Immature natural killer cell (primary cell): ENCODE data around the gene ST6GALNAC5. TPM values are rescaled to one million over a fixed set of nuclear protein-coding genes. Genes with fewer than 3 reads are reported as not detected.
"Not testable (repeated sequence)": the region's sequence is repeated elsewhere in the genome, so short reads cannot be mapped to it uniquely, and the experiment has no call there.

Experiments
- DNase-seq, 3 donors: peaks; one replicate each; pipeline ENCODE4 v3.0.0; 2022; ENCODE audit warnings: mixed read lengths in 1 of 3
- H3K27ac Mint-ChIP-seq, 6 donors: one replicate each; pipeline ENCODE4 v1.8.0; 2020; ENCODE audit warnings: mixed read lengths in 6 of 6, mild to moderate bottlenecking in 5 of 6, inconsistent platforms in 4 of 6, moderate library complexity in 3 of 6
- H3K27me3 Mint-ChIP-seq, 3 donors: one replicate each; pipeline ENCODE4 v1.8.0; 2020 to 2021; ENCODE audit warnings: low read depth in 3 of 3, mild to moderate bottlenecking in 3 of 3, mixed read lengths in 3 of 3, moderate library complexity in 3 of 3, inconsistent platforms in 1 of 3
- H3K36me3 Mint-ChIP-seq, 3 donors: one replicate each; pipeline ENCODE4 v1.8.0; 2020; ENCODE audit warnings: mixed read lengths in 3 of 3, inconsistent platforms in 2 of 3, mild to moderate bottlenecking in 2 of 3
- H3K4me1 Mint-ChIP-seq, 2 donors: one replicate each; pipeline ENCODE4 v1.8.0; 2020; ENCODE audit warnings: inconsistent platforms in 2 of 2, mild to moderate bottlenecking in 2 of 2, mixed read lengths in 2 of 2, moderate library complexity in 1 of 2
- H3K4me3 Mint-ChIP-seq, 5 donors: one replicate each; pipeline ENCODE4 v1.8.0; 2020; ENCODE audit warnings: mild to moderate bottlenecking in 5 of 5, mixed read lengths in 5 of 5, inconsistent platforms in 3 of 5, moderate library complexity in 3 of 5
- H3K9me3 Mint-ChIP-seq, 6 donors: one replicate each; pipeline ENCODE4 v1.8.0; 2020; ENCODE audit warnings: mild to moderate bottlenecking in 6 of 6, mixed read lengths in 6 of 6, inconsistent platforms in 4 of 6, moderate library complexity in 3 of 6
- polyA plus RNA-seq, 3 donors: library from polyadenylated mRNA; unstranded; fragments of 300-500 nt; fragmentation: Illumina TruSeq; gene quantifications; one replicate each; pipeline ENCODE4 v1.2.3, GENCODE V29; 2021

Gene ST6GALNAC5
- not detected for polyA plus RNA-seq

DNA sequence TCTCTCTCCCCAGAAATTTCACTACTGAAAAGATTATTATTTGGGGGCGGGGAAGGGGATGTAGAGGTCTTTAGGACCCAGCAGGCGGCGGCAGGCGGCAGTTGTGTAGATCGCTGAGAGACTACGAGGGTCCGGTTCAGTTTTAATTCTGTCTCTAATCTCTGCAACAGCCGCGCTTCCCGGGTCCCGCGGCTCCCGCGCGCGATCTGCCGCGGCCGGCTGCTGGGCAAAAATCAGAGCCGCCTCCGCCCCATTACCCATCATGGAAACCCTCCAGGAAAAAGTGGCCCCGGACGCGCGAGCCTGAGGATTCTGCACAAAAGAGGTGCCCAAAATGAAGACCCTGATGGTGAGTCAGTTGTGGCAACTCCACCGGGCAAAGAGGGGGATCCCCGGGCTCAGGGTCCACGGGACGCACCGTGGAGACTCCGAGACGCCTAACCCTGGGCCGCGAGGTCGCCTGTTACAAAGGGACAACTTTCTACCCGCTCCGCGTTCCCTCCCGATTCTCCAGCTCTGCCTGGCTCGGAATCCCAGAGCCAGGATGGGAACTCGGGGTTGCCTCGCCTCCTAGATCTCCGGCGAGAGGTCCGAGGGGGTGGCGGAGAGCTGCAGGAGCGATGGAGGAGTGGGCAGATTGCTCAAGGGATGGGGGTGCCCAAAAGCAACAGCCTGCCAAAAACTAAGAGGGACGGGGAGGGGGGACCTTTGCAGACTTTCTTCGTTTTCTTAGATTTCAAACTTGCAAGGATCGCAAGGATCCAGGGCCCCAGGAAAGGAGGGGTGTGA, at the start of gene ST6GALNAC5:
Gene ST6GALNAC5, plus strand, starts transcription at position 139 of the 789 bp plus-strand sequence.
- Mint-ChIP-seq H3K36me3 (no peaks in the 10 kb centered on the region), H3K27me3 (peaks cover 14 to 19% (median 18%) of the 10 kb centered on the region in 3 donors), H3K9me3 (peaks cover 0 to under 1% (median 0%) of the 10 kb centered on the region in 6 donors), H3K27ac (no peak within 1 kb of the TSS), H3K4me3 (peak within 1 kb of the TSS in 2 of 5 donors; percentile 44 to 57), H3K4me1 (no peaks in the 10 kb centered on the region)
- DNase-seq = no peak

DNA sequence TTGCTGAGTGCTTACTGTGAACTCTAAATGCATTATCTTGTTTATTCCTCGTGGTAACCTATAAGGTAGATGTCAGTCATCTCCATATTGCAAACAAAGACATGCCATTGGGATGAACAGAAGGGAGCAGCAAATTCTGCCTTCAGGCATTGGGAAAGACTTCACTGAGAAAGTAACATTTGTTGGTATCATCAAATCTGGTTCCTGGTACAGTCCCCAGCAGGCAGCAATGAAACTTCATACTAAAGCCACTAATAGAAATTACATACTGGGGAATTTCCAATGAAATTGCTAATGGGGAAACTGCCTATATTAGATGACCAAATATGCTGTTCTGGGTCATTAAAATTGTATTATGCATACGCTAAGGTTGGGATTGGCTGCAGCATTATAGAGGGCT, 47.3 kb upstream of the ST6GALNAC5 start:
- Mint-ChIP-seq H3K4me1 (no peaks in the 10 kb centered on the region), H3K27ac (no peak overlapping the region), H3K27me3 (peaks cover 1 to 7% (median 2%) of the 10 kb centered on the region in 3 donors), H3K36me3 (no peaks in the 10 kb centered on the region), H3K4me3 (no peak overlapping the region), H3K9me3 (peaks cover 0 to 9% (median 0%) of the 10 kb centered on the region in 6 donors)
- DNase-seq = no peak

DNA sequence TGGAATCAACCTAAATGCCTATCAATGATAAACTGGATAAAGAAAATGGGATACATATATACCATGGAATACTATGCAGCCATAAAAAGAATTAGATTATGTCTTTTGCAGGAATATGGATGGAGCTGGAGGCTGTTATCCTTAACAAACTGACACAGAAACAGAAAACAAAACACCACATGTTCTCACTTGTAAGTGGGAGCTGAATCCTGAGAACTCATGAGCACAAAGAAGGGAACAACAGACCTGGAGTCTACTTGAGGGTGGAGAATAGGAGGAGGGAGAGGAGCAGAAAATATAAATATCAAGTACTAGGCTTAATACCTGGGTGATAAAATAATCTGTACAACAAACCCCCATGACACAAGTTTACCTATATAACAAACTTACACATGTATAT, 44.3 kb upstream of the ST6GALNAC5 start:
- not testable (repeated sequence) for H3K27me3 Mint-ChIP-seq, H3K4me3 Mint-ChIP-seq, DNase-seq, H3K36me3 Mint-ChIP-seq, H3K9me3 Mint-ChIP-seq, H3K4me1 Mint-ChIP-seq, H3K27ac Mint-ChIP-seq

DNA sequence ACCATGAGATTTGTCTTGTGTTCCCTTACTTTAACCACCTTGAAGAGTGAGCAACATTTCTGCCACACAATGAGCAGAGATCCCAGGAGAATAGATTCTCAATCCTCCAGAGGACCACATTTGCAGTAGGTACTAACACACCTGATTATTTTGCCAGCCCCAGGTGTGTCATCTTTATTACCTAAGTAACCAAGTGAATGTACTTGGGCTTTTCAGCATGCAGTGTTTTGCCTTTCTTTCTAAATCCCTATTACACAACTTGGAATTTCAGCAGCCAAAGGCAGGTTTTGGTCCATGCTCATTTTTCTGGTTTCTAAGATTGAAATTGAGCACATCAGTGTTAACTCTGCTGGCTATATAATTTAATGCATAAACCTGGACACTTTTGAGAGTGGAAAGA, 43.2 kb upstream of the ST6GALNAC5 start:
- H3K4me3 Mint-ChIP-seq = no peak overlapping the region
- peaks cover 0 to 5% (median under 1%) of the 10 kb centered on the region in 6 donors for H3K9me3 Mint-ChIP-seq
- no peaks in the 10 kb centered on the region for H3K4me1 Mint-ChIP-seq
- H3K27ac Mint-ChIP-seq = no peak overlapping the region
- no peak for DNase-seq
- H3K27me3 Mint-ChIP-seq = peaks cover 0 to 7% (median 1%) of the 10 kb centered on the region in 3 donors
- no peaks in the 10 kb centered on the region for H3K36me3 Mint-ChIP-seq

DNA sequence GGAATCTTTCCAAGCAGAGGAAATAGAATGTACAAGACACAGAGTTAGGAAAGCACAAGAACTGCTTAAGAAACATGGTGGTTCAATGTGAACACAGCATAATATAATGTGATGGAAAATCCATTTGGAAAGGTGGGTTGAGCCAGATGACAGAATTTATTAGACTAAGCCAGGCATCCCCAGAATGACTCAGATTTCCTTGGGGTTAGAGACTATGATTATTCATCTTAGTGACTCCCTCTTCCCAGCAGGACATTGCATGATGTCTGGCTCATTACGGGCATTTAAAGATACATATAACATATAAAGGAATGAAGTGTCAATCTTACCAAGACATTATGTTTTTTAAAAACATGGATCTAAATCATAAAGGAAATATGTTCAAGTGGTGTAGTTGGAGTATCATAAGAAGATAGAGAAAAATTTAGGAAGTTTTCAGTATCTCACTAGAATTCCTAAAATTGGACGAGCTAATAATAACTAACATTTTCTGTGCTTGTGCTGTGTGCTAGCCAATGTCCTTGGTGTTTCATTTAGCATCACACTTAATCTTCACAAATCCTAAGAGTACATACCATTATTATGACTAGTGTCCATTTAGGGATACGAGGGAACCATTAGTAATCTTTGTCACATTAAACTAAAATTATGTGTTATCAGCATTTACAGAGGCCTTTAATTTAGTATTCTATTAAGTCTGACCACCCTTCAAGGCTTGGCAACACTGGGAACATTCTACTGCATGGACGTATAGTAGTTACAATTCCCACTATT, 41.0 kb upstream of the ST6GALNAC5 start:
- H3K36me3 Mint-ChIP-seq = no peaks in the 10 kb centered on the region
- peaks cover 2 to 12% of the 10 kb centered on the region in 2 donors for H3K4me1 Mint-ChIP-seq
- H3K9me3 Mint-ChIP-seq = peaks cover 0 to 10% (median under 1%) of the 10 kb centered on the region in 6 donors
- no peak overlapping the region for H3K27ac Mint-ChIP-seq
- H3K4me3 Mint-ChIP-seq = no peak overlapping the region
- peaks cover 0 to 7% (median 1%) of the 10 kb centered on the region in 3 donors for H3K27me3 Mint-ChIP-seq
- no peak for DNase-seq

DNA sequence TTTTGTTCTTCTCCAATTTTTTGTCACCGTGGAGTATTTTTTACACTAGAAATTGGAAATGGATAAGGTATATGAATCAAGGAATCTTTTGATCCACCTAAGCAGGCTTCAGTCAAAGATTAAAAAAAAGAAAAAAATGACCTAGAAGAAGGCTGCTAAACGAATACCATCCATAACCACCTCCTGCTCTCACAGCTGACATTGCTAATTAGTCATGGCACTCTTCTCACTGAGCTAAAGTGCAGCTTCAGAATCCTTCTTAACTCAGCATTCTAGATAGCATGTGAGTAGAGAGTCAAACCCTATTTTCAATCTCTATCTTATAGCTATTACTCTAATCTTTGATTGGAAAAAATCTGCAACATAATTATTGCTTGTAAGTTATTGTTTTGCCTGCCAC, 40.2 kb upstream of the ST6GALNAC5 start:
- Mint-ChIP-seq H3K27ac (no peak overlapping the region), H3K9me3 (peaks cover 0 to 10% (median under 1%) of the 10 kb centered on the region in 6 donors)

DNA sequence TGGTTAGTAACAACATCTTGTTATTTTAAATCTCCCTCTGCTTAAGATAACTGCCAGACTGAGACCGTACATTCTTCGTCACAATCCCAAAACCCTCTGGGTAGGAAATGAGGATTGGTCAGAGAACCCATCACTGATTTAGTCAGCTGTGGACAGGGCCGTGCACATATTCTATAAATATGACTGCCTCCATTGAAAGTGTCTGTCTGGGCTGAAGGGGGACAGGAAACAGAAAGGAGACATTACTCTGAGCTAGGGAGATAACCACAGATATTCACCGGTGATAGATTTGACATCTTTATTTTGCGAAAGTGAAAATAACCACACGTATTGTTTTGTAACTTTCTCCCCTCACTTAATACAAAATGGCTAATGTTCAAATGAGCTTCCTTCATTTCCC, 36.9 kb upstream of the ST6GALNAC5 start:
- Mint-ChIP-seq H3K4me1 (peaks cover 2 to 12% of the 10 kb centered on the region in 2 donors), H3K9me3 (peaks cover 0 to 4% (median 0%) of the 10 kb centered on the region in 6 donors), H3K27ac (peak overlapping the region in 2 of 6 donors; percentile 30 to 57), H3K36me3 (no peaks in the 10 kb centered on the region), H3K27me3 (peaks cover 0 to 5% (median 1%) of the 10 kb centered on the region in 3 donors), H3K4me3 (peak overlapping the region in 3 of 5 donors; percentile 36 to 44 (median 43))
- peak in 1 of 3 donors; percentile 2 for DNase-seq

More for the DNA sequence above, 40.2 kb upstream of the ST6GALNAC5 start:
- H3K27me3 Mint-ChIP-seq = peaks cover 0 to 7% (median 1%) of the 10 kb centered on the region in 3 donors
- no peak for DNase-seq
- peaks cover 2 to 12% of the 10 kb centered on the region in 2 donors for H3K4me1 Mint-ChIP-seq
- H3K36me3 Mint-ChIP-seq = no peaks in the 10 kb centered on the region
- no peak overlapping the region for H3K4me3 Mint-ChIP-seq

DNA sequence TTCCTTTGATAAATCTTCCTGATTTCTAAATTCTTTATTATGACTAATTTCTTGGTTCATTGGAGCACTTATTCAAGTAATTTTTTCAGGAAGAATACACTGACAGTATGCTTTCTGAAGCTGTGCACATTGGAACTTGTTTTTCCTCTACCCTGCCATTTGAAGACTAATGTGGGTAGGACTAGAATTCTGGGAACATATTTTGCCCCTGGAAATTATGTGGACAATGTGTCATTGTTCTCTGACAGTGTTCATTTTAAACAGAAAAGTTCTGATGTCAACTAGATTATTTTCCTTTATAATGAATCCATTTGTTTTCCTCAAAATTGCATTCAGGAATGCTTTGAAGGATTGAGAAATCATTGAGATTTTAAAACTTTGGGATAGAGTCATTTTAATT, 34.8 kb upstream of the ST6GALNAC5 start:
- H3K4me1 Mint-ChIP-seq = peaks cover 2 to 12% of the 10 kb centered on the region in 2 donors
- no peaks in the 10 kb centered on the region for H3K36me3 Mint-ChIP-seq
- H3K9me3 Mint-ChIP-seq = peaks cover 0 to 4% (median 0%) of the 10 kb centered on the region in 6 donors
- H3K4me3 Mint-ChIP-seq = no peak overlapping the region
- DNase-seq = no peak
- H3K27ac Mint-ChIP-seq = no peak overlapping the region
- H3K27me3 Mint-ChIP-seq = peaks cover 0 to 7% (median 1%) of the 10 kb centered on the region in 3 donors

DNA sequence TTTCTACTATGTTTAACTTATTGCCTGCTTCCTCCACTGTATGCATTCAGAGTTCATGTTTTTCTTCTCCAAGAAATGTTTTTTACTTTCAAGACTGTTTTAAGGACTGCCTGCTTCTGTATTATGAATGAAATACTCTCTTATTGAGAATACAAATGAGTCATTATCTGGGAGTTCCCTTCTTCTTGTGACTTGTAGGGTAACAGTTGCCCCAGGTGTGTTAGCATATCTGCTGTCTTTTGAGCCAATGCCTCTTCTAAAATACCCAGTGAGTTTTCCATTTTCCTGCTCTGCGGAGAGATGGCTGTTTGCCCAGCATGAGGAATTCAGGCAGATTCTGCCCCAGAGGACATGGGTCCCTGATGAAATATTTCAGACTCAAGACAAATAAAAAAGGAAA, 34.1 kb upstream of the ST6GALNAC5 start:
- Mint-ChIP-seq H3K27ac (no peak overlapping the region), H3K4me3 (no peak overlapping the region), H3K4me1 (peaks cover 2 to 12% of the 10 kb centered on the region in 2 donors), H3K36me3 (no peaks in the 10 kb centered on the region), H3K9me3 (peaks cover 0 to 4% (median 0%) of the 10 kb centered on the region in 6 donors), H3K27me3 (peaks cover 0 to 5% (median 1%) of the 10 kb centered on the region in 3 donors)
- no peak for DNase-seq

DNA sequence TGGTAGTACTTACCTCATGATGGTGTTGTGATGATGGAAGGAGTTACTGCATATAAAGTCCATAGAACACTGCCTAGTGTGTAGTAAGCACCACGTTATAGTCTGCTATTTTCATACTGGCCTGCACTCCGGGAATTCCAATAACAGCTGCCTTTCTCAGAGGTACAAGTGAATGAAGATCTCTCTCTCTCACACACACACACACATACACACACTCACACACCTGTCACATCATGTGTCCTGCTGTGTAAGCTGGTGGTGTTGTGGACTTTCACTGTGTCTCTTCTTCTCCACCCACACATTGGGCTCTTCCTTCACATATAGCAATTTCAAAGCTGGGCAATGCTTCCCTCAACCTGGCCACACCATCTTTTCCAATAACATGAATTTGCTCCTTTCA, 33.4 kb upstream of the ST6GALNAC5 start:
- no peaks in the 10 kb centered on the region for H3K36me3 Mint-ChIP-seq
- no peak for DNase-seq
- peaks cover 0 to 5% (median 1%) of the 10 kb centered on the region in 3 donors for H3K27me3 Mint-ChIP-seq
- no peak overlapping the region for H3K4me3 Mint-ChIP-seq
- peaks cover 0 to 4% (median 0%) of the 10 kb centered on the region in 6 donors for H3K9me3 Mint-ChIP-seq
- no peak overlapping the region for H3K27ac Mint-ChIP-seq
- H3K4me1 Mint-ChIP-seq = peaks cover 2 to 12% of the 10 kb centered on the region in 2 donors

DNA sequence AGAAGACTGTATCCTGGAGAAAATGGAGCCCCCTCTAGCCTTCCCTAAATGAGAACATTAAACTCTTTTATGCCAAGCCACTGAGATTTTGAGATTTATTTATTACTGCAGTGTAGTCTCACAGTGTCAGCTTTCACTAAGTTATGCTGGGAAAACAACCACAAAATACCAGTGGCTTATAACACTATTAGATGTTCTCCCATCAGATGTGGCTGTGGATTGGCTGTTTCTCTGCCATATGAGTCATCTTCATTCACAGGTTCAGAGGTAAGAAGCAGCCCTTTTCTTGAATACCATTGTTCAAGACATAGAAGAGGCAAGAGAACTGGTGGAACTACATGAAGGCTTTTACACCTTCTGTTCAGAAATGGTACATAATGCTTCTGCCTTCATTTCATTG, 32.1 kb upstream of the ST6GALNAC5 start:
- no peaks in the 10 kb centered on the region for H3K36me3 Mint-ChIP-seq
- no peak overlapping the region for H3K27ac Mint-ChIP-seq
- H3K4me3 Mint-ChIP-seq = no peak overlapping the region
- no peak for DNase-seq
- peaks cover 0 to 5% (median 1%) of the 10 kb centered on the region in 3 donors for H3K27me3 Mint-ChIP-seq
- H3K4me1 Mint-ChIP-seq = peaks cover 2 to 7% of the 10 kb centered on the region in 2 donors
- no peaks in the 10 kb centered on the region for H3K9me3 Mint-ChIP-seq

DNA sequence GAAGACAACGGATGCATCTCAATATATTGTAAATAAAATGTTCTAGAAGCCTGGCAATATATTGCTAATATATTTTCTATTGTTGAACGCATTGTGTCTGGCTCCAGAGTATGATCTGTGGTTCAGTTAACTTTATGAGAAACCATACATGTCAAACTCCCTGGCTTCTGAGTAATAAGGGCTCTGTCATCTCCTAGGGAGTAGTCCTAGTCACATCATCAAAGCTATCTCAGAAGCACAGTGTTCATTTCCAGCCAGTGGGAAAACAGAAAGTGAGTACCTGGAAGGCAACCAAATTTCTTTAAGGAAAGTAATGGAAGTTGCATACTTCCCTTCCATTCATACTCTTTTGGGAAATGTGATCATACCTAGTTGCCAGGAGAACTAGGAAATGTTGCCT, 27.0 kb upstream of the ST6GALNAC5 start:
- no peak overlapping the region for H3K4me3 Mint-ChIP-seq
- DNase-seq = no peak
- no peaks in the 10 kb centered on the region for H3K36me3 Mint-ChIP-seq
- H3K9me3 Mint-ChIP-seq = no peaks in the 10 kb centered on the region
- no peak overlapping the region for H3K27ac Mint-ChIP-seq
- peaks cover 0 to 3% (median 0%) of the 10 kb centered on the region in 3 donors for H3K27me3 Mint-ChIP-seq
- peaks cover 11 to 13% of the 10 kb centered on the region in 2 donors for H3K4me1 Mint-ChIP-seq

DNA sequence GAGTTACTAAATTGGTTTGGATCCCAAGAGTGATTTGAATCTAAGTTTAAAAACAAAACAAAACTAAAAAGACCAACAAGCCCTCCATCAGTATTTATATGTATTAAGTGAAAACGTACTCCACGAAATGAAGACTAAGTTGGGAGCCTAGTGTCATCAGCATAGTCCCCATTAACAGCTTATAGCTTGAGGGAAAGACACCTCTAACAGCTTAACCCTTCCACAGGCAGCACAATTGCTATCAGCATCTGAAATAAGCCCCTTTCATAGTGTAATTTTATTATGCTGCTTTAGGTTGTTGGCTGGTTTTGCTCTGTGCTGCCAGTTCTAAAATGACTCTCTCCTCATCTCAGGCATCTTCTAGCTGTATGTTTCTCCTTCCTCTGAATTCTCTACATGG, 25.8 kb upstream of the ST6GALNAC5 start:
- H3K27ac Mint-ChIP-seq = no peak overlapping the region
- H3K36me3 Mint-ChIP-seq = no peaks in the 10 kb centered on the region
- no peaks in the 10 kb centered on the region for H3K27me3 Mint-ChIP-seq
- no peaks in the 10 kb centered on the region for H3K9me3 Mint-ChIP-seq
- no peak overlapping the region for H3K4me3 Mint-ChIP-seq
- no peak for DNase-seq
- H3K4me1 Mint-ChIP-seq = peaks cover 11 to 13% of the 10 kb centered on the region in 2 donors
